Astrocyte (in vitro differentiated cells and primary cell): Measurements from ENCODE around the gene THBS1.

Experiments used
- CTCF ChIP-seq: IDR thresholded peaks from 2 replicates; pipeline ENCODE4 v1.5.1; 2011; ENCODE audit warnings: low read depth, mild to moderate bottlenecking, inconsistent platforms, low read length, moderate library complexity; ENCODE audit not compliant: insufficient read depth
- EZH2 ChIP-seq: IDR thresholded peaks from 2 replicates; pipeline ENCODE4 v1.6.1; 2012; ENCODE audit warnings: mild to moderate bottlenecking, low read length, inconsistent platforms; ENCODE audit not compliant: insufficient read depth

- TF ChIP-seq CTCF (no peak), EZH2 (no peak)
Observed at GRCh38 chr15:39597336-39597735, 16.5 kb downstream of the THBS1 start.
